Mesodermal cell (in vitro differentiated cells): ENCODE data around the gene ZNF446.
"Not testable (repeated sequence)": the region's sequence is repeated elsewhere in the genome, so short reads cannot be mapped to it uniquely, and the experiment has no call there.

Source experiments
- H3K27ac ChIP-seq: 2 replicates; pipeline ENCODE4 v1.7.0; 2013; ENCODE audit warnings: mild to moderate bottlenecking, low read depth, low read length, moderate library complexity; ENCODE audit not compliant: severe bottlenecking
- H3K36me3 ChIP-seq: 2 replicates; pipeline ENCODE4 v1.7.1; 2013; ENCODE audit warnings: mild to moderate bottlenecking, low read length, moderate library complexity; ENCODE audit not compliant: control insufficient read depth, insufficient read depth
- H3K4me1 ChIP-seq: one replicate; pipeline ENCODE4 v1.7.1; 2013; ENCODE audit warnings: mild to moderate bottlenecking, low read length; ENCODE audit not compliant: insufficient read depth, control insufficient read depth, poor library complexity, severe bottlenecking
- H3K4me3 ChIP-seq: 2 replicates; pipeline ENCODE4 v1.7.0; 2013; ENCODE audit warnings: low read length, control low read depth, mild to moderate bottlenecking; ENCODE audit not compliant: insufficient read depth, poor library complexity, severe bottlenecking; ENCODE audit errors: extremely low read depth
- H3K9me3 ChIP-seq: 2 replicates; pipeline ENCODE4 v1.7.1; 2013; ENCODE audit warnings: mild to moderate bottlenecking, low read length, moderate library complexity; ENCODE audit not compliant: control insufficient read depth
- WGBS, 2 experiments: methylation state at CpG; one replicate each; pipeline ENCODE4 v1.1.5; 2013; ENCODE audit warnings: missing lambda C conversion rate in 2 of 2; ENCODE audit not compliant: insufficient coverage in 2 of 2; 5-methylcytosine and 5-hydroxymethylcytosine counted together

The ZNF446 gene

GRCh38 chr19:58470837-58471543 is 5.2 kb upstream of the ZNF446 start:
- not testable (repeated sequence) for H3K4me3 ChIP-seq, H3K9me3 ChIP-seq, H3K27ac ChIP-seq, H3K4me1 ChIP-seq
- 92 to 96% methylated on average over 18 of the region's 53 CpGs for WGBS, 2 experiments
- peaks cover 37% of the 10 kb centered on the region for H3K36me3 ChIP-seq

- no peak overlapping the region for H3K4me3 ChIP-seq
- no peaks in the 10 kb centered on the region for H3K9me3 ChIP-seq
- H3K27ac ChIP-seq = no peak overlapping the region
- WGBS, 2 experiments = 97 to 98% methylated on average over 33 to 35 of the region's 39 CpGs
- H3K4me1 ChIP-seq = peaks cover 5% of the 10 kb centered on the region
- H3K36me3 ChIP-seq = peaks cover 37% of the 10 kb centered on the region
These were observed 4.4 kb upstream of the ZNF446 start for GRCh38 chr19:58471736-58472135.

GRCh38 chr19:58473775-58474174 is 2.4 kb upstream of the ZNF446 start:
- Histone ChIP-seq H3K4me3 (no peak overlapping the region), H3K9me3 (no peaks in the 10 kb centered on the region), H3K36me3 (peaks cover 37% of the 10 kb centered on the region), H3K4me1 (peaks cover 3% of the 10 kb centered on the region), H3K27ac (no peak overlapping the region)

- WGBS, 2 experiments = 92 to 95% methylated on average over 11 of the region's 12 CpGs
- peak overlapping the region; percentile 64 for H3K4me3 ChIP-seq
- peaks cover 30% of the 10 kb centered on the region for H3K36me3 ChIP-seq
- no peaks in the 10 kb centered on the region for H3K9me3 ChIP-seq
- H3K4me1 ChIP-seq = peaks cover 3% of the 10 kb centered on the region
- peak overlapping the region; percentile 92 for H3K27ac ChIP-seq
These were observed 1.7 kb upstream of the ZNF446 start for GRCh38 chr19:58474291-58474996.

DNA sequence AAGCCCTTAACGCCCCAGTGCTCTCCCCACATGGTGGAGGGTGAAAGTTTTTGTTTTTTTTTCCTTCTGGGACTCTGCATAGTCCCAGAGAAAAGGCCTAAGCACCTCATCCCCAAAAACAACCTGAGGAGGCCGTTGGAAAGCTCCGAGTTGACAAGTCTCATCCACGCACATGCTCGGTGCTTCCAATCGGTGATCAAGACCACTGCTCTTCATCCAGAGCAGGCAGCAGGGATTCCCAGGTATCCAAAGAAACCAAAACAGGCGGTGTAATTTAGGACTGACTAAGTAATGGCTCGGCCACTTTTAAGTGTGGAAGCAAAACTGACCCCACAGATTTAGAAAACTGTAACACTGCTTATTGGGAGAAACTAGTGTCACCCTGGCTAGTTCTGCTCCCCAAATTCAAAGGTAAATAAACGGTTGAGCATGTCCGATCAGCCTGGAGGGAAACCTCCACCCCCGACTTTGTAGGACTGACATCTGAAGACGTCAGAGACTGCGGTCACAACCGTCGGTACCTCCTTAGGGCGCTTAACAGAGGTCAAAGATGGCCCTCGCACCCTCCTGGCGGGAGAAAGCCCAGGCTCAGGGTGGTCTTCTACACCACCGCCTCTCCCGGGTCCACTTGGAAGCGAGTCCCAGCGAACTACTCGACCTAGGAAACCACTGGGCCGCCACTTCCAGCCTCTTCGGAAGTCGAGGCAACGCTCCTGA is 997 bp upstream of the ZNF446 start:
- peaks cover 27% of the 10 kb centered on the region for H3K36me3 ChIP-seq
- 27 to 31% methylated on average over 26 of the region's 27 CpGs for WGBS, 2 experiments
- peaks cover 3% of the 10 kb centered on the region for H3K4me1 ChIP-seq
- no peaks in the 10 kb centered on the region for H3K9me3 ChIP-seq
- H3K27ac ChIP-seq = peak overlapping the region; percentile 92
- H3K4me3 ChIP-seq = peak overlapping the region; percentile 64

DNA sequence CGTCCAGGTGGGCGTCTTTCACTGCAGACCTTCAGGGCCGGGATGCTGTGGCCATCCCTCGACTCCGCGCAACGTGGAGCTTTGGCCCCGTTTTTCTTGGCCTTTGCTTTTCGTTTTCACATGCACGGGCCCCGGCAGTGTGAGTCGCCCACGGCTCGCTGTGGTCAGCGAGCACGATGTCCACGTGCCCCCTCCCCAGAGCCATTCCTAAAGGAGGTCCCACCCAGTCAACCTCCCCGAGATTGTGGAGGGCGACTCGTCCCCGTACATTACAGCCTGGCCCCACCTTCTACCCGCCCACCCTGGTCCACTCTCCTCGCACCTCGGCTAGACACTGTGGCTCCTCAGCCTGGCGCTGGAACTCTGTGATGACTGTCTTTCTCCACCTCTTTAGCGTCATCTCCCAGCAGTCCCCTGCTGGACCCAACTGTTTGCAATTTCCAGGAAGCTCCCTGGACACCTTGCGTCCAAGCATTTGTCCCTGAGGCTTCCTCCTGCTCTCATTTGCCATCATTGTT is 405 bp downstream of the ZNF446 start:
- peak overlapping the region; percentile 92 for H3K27ac ChIP-seq
- 12% methylated on average over 13 to 27 of the region's 27 CpGs for WGBS, 2 experiments

DNA sequence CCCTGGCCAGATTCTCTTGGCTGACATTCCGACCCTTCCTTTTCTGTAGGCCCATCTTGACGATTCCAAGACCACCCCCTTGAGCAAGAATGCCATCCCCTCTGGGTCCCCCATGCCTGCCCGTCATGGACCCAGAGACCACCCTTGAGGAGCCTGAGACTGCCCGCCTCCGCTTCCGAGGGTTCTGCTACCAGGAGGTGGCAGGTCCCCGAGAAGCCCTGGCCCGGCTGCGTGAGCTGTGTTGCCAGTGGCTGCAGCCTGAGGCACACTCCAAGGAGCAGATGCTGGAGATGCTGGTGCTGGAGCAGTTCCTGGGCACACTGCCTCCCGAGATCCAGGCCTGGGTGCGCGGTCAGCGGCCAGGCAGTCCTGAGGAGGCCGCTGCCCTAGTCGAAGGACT is 978 bp downstream of the ZNF446 start:
- Histone ChIP-seq H3K36me3 (peaks cover 21% of the 10 kb centered on the region), H3K27ac (peak overlapping the region; percentile 92), H3K4me3 (peak overlapping the region; percentile 64), H3K9me3 (no peaks in the 10 kb centered on the region), H3K4me1 (peaks cover 3% of the 10 kb centered on the region)
- WGBS, 2 experiments = 90 to 94% methylated on average over 15 of the region's 15 CpGs

More for the DNA sequence above, 405 bp downstream of the ZNF446 start:
- Histone ChIP-seq H3K9me3 (no peaks in the 10 kb centered on the region), H3K36me3 (peaks cover 24% of the 10 kb centered on the region), H3K4me1 (peaks cover 3% of the 10 kb centered on the region), H3K4me3 (peak overlapping the region; percentile 64)

GRCh38 chr19:58477871-58478270 is 1.7 kb downstream of the ZNF446 start:
- peaks cover 13% of the 10 kb centered on the region for H3K36me3 ChIP-seq
- H3K9me3 ChIP-seq = no peaks in the 10 kb centered on the region
- H3K27ac ChIP-seq = no peak overlapping the region
- H3K4me3 ChIP-seq = no peak overlapping the region
- peaks cover 3% of the 10 kb centered on the region for H3K4me1 ChIP-seq
- 100% methylated on average over 1 of the region's 1 CpG for WGBS, 2 experiments

- peaks cover 3% of the 10 kb centered on the region for H3K4me1 ChIP-seq
- H3K36me3 ChIP-seq = peaks cover 2% of the 10 kb centered on the region
- no peak overlapping the region for H3K4me3 ChIP-seq
- no peaks in the 10 kb centered on the region for H3K9me3 ChIP-seq
- WGBS, 2 experiments = 87 to 99% methylated on average over 6 to 7 of the region's 7 CpGs
- no peak overlapping the region for H3K27ac ChIP-seq
These were observed 3.2 kb downstream of the ZNF446 start for GRCh38 chr19:58479303-58479702.

- Histone ChIP-seq H3K4me3 (no peak overlapping the region), H3K36me3 (peaks cover 2% of the 10 kb centered on the region), H3K9me3 (no peaks in the 10 kb centered on the region), H3K4me1 (peaks cover 3% of the 10 kb centered on the region), H3K27ac (no peak overlapping the region)
- WGBS, 2 experiments = 92 to 95% methylated on average over 25 to 28 of the region's 28 CpGs
These were observed 3.8 kb downstream of the ZNF446 start for GRCh38 chr19:58479736-58480480.
